IPS-11a (cell line): Measurements from ENCODE around the gene VGF.
"Not testable (repeated sequence)": the region's sequence is repeated elsewhere in the genome, so short reads cannot be mapped to it uniquely, and the experiment has no call there.

Experiments
- H3K4me3 ChIP-seq: one replicate; pipeline ENCODE4 v1.5.1; 2013; ENCODE audit warnings: low read depth, low read length, control low read depth

The VGF gene

GRCh38 chr7:101165075-101165957 is at the start of gene VGF:
Gene VGF (minus strand): TSS chr7:101165569. CDS start chr7:101164843, 726 bp downstream.
- H3K4me3 ChIP-seq = peak within 1 kb of the TSS; percentile 67

GRCh38 chr7:101212014-101212413 is 46.6 kb upstream of the VGF start:
- no peak overlapping the region for H3K4me3 ChIP-seq

GRCh38 chr7:101211501-101211900 is 46.1 kb upstream of the VGF start:
- H3K4me3 ChIP-seq = no peak overlapping the region

GRCh38 chr7:101210143-101210542 is 44.8 kb upstream of the VGF start:
- H3K4me3 ChIP-seq = no peak overlapping the region

GRCh38 chr7:101208794-101209193 is 43.4 kb upstream of the VGF start:
- no peak overlapping the region for H3K4me3 ChIP-seq

- H3K4me3 ChIP-seq = no peak overlapping the region
These were observed 42.1 kb upstream of the VGF start for GRCh38 chr7:101207459-101207858.

- no peak overlapping the region for H3K4me3 ChIP-seq
These were observed 41.3 kb upstream of the VGF start for GRCh38 chr7:101206665-101207042.

GRCh38 chr7:101205901-101206664 is 40.7 kb upstream of the VGF start:
- H3K4me3 ChIP-seq = no peak overlapping the region

GRCh38 chr7:101203740-101204738 is 38.7 kb upstream of the VGF start:
- H3K4me3 ChIP-seq = not testable (repeated sequence)

- no peak overlapping the region for H3K4me3 ChIP-seq
These were observed 37.2 kb upstream of the VGF start for GRCh38 chr7:101202603-101202918.

- H3K4me3 ChIP-seq = peak overlapping the region; percentile 6
These were observed 36.6 kb upstream of the VGF start for GRCh38 chr7:101201695-101202602.

GRCh38 chr7:101200862-101201599 is 35.7 kb upstream of the VGF start, which contains the start of gene MOGAT3:
Gene MOGAT3 (minus strand): TSS chr7:101201036. CDS start chr7:101200854, 182 bp downstream.
- peak within 1 kb of the TSS; percentile 6 for H3K4me3 ChIP-seq

- H3K4me3 ChIP-seq = no peak overlapping the region
These were observed 35.1 kb upstream of the VGF start for GRCh38 chr7:101200504-101200861.

- not testable (repeated sequence) for H3K4me3 ChIP-seq
These were observed 34.2 kb upstream of the VGF start for GRCh38 chr7:101199522-101199921.

GRCh38 chr7:101198476-101198875 is 33.1 kb upstream of the VGF start:
- H3K4me3 ChIP-seq = no peak overlapping the region

GRCh38 chr7:101197991-101198390 is 32.6 kb upstream of the VGF start:
- no peak overlapping the region for H3K4me3 ChIP-seq

- H3K4me3 ChIP-seq = no peak overlapping the region
These were observed 30.5 kb upstream of the VGF start for GRCh38 chr7:101195884-101196283.

GRCh38 chr7:101189109-101189508 is 23.7 kb upstream of the VGF start:
- no peak overlapping the region for H3K4me3 ChIP-seq

GRCh38 chr7:101186844-101187428 is 21.6 kb upstream of the VGF start:
- H3K4me3 ChIP-seq = no peak overlapping the region
